GM23338 (cell line): Measurements from ENCODE around the gene C1orf52. TPM values are rescaled to one million over a fixed set of nuclear protein-coding genes. Genes with fewer than 3 reads are reported as not detected.

ENCODE experiments used
- ATAC-seq: fragments of 200-7000 bp; cut with Tn5 transposase; 3 replicates; pipeline ENCODE4 v1.9.1; 2020
- DNase-seq: peaks from one replicate; pipeline ENCODE4 v3.0.0-alpha.2; 2015; ENCODE audit warnings: low spot score
- H2AFZ ChIP-seq: fragments of 200-600 bp; sonication (generic); 2 replicates; pipeline ENCODE4 v1.8.0; 2016; ENCODE audit warnings: antibody characterized with exemption, mild to moderate bottlenecking, moderate library complexity
- H3F3A ChIP-seq: fragments of 200-600 bp; sonication (generic); replicated peaks from 2 replicates; pipeline ENCODE4 v1.8.0; 2017; ENCODE audit warnings: antibody characterized with exemption, mixed run types, low read depth
- H3K27ac ChIP-seq: fragments of 200-600 bp; sonication (generic); 2 replicates; pipeline ENCODE4 v1.6.1; 2016; ENCODE audit warnings: low read depth
- H3K27me3 ChIP-seq: fragments of 200-600 bp; sonication (generic); 2 replicates; pipeline ENCODE4 v1.8.0; 2016; ENCODE audit warnings: mild to moderate bottlenecking, mixed run types, moderate library complexity; ENCODE audit not compliant: insufficient read depth
- H3K36me3 ChIP-seq: fragments of 200-600 bp; sonication (generic); 2 replicates; pipeline ENCODE4 v1.8.0; 2016; ENCODE audit warnings: mild to moderate bottlenecking; ENCODE audit not compliant: insufficient read depth
- H3K4me1 ChIP-seq: fragments of 200-600 bp; sonication (generic); 2 replicates; pipeline ENCODE4 v1.8.0; 2016; ENCODE audit warnings: mild to moderate bottlenecking, moderate library complexity; ENCODE audit not compliant: insufficient read depth
- H3K4me2 ChIP-seq: fragments of 200-600 bp; sonication (generic); 2 replicates; pipeline ENCODE4 v1.7.1; 2017; ENCODE audit warnings: mixed run types
- H3K4me3 ChIP-seq: fragments of 200-600 bp; sonication (generic); 2 replicates; pipeline ENCODE4 v1.6.1; 2016; ENCODE audit warnings: mixed run types
- H3K79me2 ChIP-seq: fragments of 200-600 bp; sonication (generic); replicated peaks from 2 replicates; pipeline ENCODE4 v1.8.0; 2017; ENCODE audit warnings: mild to moderate bottlenecking; ENCODE audit not compliant: insufficient read depth
- H3K9me2 ChIP-seq: fragments of 200-600 bp; sonication (generic); 2 replicates; pipeline ENCODE4 v1.8.0; 2017; ENCODE audit not compliant: insufficient read depth
- H4K20me1 ChIP-seq: fragments of 200-600 bp; sonication (generic); replicated peaks from 2 replicates; pipeline ENCODE4 v1.8.0; 2017; ENCODE audit warnings: mild to moderate bottlenecking; ENCODE audit not compliant: insufficient read depth
- H3K27ac Mint-ChIP-seq: 2 replicates; pipeline ENCODE4 v1.8.0; 2020; ENCODE audit warnings: inconsistent platforms, mild to moderate bottlenecking, moderate library complexity, mixed read lengths
- H3K27me3 Mint-ChIP-seq: 3 replicates; pipeline ENCODE4 v1.8.0; 2022; ENCODE audit warnings: low read depth, mild to moderate bottlenecking, moderate library complexity, mixed read lengths, inconsistent platforms; ENCODE audit not compliant: insufficient read depth, poor library complexity
- H3K36me3 Mint-ChIP-seq: 3 replicates; pipeline ENCODE4 v1.8.0; 2021; ENCODE audit warnings: low read depth, mild to moderate bottlenecking, inconsistent platforms, moderate library complexity, mixed read lengths
- H3K4me1 Mint-ChIP-seq: 3 replicates; pipeline ENCODE4 v1.8.0; 2020; ENCODE audit warnings: mild to moderate bottlenecking, inconsistent platforms, mixed read lengths
- H3K4me3 Mint-ChIP-seq: 3 replicates; pipeline ENCODE4 v1.8.0; 2021; ENCODE audit warnings: moderate library complexity, mild to moderate bottlenecking, inconsistent platforms, mixed read lengths
- H3K9me3 Mint-ChIP-seq: 3 replicates; pipeline ENCODE4 v1.8.0; 2020; ENCODE audit warnings: moderate library complexity, mild to moderate bottlenecking, inconsistent platforms, mixed read lengths
- CREB1 ChIP-seq: fragments of 250-450 bp; sonication (Bioruptor Pico); IDR thresholded peaks from 2 replicates; pipeline ENCODE4 v1.5.0; 2020; ENCODE audit warnings: low read depth, mild to moderate bottlenecking, moderate library complexity
- EZH2 ChIP-seq: fragments of 200-600 bp; sonication (generic); IDR thresholded peaks from one replicate; pipeline ENCODE4 v1.8.0; 2017; ENCODE audit warnings: antibody characterized with exemption, mild to moderate bottlenecking, low read depth; ENCODE audit not compliant: unreplicated experiment
- JUNB ChIP-seq: IDR thresholded peaks from one replicate; pipeline ENCODE4 v1.6.1; 2016; ENCODE audit warnings: antibody characterized with exemption; ENCODE audit not compliant: unreplicated experiment
- STAT1 ChIP-seq: IDR thresholded peaks from one replicate; pipeline ENCODE4 v1.6.1; 2016; ENCODE audit warnings: antibody characterized with exemption; ENCODE audit not compliant: unreplicated experiment
- ZNF114 ChIP-seq: fragments of 250-450 bp; sonication (Bioruptor Pico); IDR thresholded peaks from 2 replicates; pipeline ENCODE4 v1.5.0; 2020; ENCODE audit warnings: mild to moderate bottlenecking, moderate library complexity
- ZNF331 ChIP-seq: fragments of 250-450 bp; sonication (Bioruptor Pico); IDR thresholded peaks from 2 replicates; pipeline ENCODE4 v1.5.0; 2020; ENCODE audit warnings: low read depth, mild to moderate bottlenecking, moderate library complexity
- polyA plus RNA-seq: library from polyadenylated mRNA; unstranded; fragments of >200 nt; fragmentation: Nextera tagmentation; extraction: Ambion mirVana; gene quantifications from 2 replicates; pipeline ENCODE4 v1.2.1, GENCODE V29; 2016
- total RNA-seq: library from RNA; depleted of rRNA; stranded (reverse); fragments of >200 nt; shearing (Covaris generic); gene quantifications from 2 replicates; pipeline ENCODE4 v1.2.3, GENCODE V29; 2014
- TF ChIP-seq, protein P1 (sequence below), 2 experiments: fragments of 200-600 bp in 1 of 2; sonication (generic) in 1 of 2; conservative IDR thresholded peaks; 2 replicates each; pipeline versions ENCODE4 v1.5.1 to v1.6.1; 2016 to 2017; ENCODE audit warnings: antibody characterized with exemption in 2 of 2, low read depth in 2 of 2, mild to moderate bottlenecking in 2 of 2, moderate library complexity in 1 of 2
- TF ChIP-seq, protein P2 (sequence below): fragments of 250-450 bp; sonication (Bioruptor Pico); IDR thresholded peaks from 2 replicates; pipeline ENCODE4 v1.5.0; 2020; ENCODE audit warnings: mild to moderate bottlenecking, moderate library complexity

C1orf52 gene
- total and polyA plus RNA-seq, 2 experiments from 2014 or later, result 35.6 to 102 TPM

DNA sequence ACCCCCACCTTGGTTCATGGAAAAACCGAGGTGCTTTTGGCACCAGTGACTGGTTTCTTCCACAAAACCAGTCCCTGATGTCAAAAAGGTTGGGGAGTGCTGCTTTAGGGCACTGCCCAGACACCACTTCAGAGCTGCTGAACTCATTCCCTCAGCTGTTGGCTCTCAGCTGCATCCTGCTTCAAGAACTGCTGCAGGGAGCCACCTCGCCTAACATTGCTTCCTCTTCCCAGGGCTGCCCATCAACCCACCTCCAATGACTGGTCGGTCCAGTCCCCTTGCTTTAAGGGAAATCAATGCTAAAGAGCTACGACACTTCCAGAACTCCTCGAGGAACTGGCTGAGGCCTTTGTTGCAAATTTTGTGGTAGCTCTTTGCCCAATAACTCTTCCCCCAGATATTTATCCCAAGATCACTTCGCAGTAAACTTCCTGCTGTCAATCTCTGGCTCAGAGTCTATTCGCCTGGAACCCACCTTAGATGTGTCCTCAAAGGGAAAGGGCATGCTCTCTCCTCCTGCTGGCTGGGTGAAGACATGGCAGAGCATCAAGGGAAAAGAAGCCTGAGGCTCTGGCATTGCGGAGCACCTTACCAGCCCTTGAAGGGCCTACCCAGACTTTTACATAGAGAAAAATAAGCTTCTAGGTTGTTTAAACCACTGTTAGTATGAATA lies 29.0 kb downstream of the C1orf52 start:
- no peak overlapping the region for H3K4me3 ChIP-seq
- TF ChIP-seq ZNF114 (CRISPR knock-in tag) (no peak), EZH2 (no peak), STAT1 (no peak), ZNF331 (CRISPR knock-in tag) (no peak), JUNB (no peak), CREB1 (CRISPR knock-in tag) (no peak)
- TF ChIP-seq, protein P1, sequence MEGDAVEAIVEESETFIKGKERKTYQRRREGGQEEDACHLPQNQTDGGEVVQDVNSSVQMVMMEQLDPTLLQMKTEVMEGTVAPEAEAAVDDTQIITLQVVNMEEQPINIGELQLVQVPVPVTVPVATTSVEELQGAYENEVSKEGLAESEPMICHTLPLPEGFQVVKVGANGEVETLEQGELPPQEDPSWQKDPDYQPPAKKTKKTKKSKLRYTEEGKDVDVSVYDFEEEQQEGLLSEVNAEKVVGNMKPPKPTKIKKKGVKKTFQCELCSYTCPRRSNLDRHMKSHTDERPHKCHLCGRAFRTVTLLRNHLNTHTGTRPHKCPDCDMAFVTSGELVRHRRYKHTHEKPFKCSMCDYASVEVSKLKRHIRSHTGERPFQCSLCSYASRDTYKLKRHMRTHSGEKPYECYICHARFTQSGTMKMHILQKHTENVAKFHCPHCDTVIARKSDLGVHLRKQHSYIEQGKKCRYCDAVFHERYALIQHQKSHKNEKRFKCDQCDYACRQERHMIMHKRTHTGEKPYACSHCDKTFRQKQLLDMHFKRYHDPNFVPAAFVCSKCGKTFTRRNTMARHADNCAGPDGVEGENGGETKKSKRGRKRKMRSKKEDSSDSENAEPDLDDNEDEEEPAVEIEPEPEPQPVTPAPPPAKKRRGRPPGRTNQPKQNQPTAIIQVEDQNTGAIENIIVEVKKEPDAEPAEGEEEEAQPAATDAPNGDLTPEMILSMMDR (conservative IDR thresholded peaks at IDR 0.05; ENCODE audit: low read depth in 2 of 2), result peak; percentile 58 to 62
- TF ChIP-seq, protein P2, sequence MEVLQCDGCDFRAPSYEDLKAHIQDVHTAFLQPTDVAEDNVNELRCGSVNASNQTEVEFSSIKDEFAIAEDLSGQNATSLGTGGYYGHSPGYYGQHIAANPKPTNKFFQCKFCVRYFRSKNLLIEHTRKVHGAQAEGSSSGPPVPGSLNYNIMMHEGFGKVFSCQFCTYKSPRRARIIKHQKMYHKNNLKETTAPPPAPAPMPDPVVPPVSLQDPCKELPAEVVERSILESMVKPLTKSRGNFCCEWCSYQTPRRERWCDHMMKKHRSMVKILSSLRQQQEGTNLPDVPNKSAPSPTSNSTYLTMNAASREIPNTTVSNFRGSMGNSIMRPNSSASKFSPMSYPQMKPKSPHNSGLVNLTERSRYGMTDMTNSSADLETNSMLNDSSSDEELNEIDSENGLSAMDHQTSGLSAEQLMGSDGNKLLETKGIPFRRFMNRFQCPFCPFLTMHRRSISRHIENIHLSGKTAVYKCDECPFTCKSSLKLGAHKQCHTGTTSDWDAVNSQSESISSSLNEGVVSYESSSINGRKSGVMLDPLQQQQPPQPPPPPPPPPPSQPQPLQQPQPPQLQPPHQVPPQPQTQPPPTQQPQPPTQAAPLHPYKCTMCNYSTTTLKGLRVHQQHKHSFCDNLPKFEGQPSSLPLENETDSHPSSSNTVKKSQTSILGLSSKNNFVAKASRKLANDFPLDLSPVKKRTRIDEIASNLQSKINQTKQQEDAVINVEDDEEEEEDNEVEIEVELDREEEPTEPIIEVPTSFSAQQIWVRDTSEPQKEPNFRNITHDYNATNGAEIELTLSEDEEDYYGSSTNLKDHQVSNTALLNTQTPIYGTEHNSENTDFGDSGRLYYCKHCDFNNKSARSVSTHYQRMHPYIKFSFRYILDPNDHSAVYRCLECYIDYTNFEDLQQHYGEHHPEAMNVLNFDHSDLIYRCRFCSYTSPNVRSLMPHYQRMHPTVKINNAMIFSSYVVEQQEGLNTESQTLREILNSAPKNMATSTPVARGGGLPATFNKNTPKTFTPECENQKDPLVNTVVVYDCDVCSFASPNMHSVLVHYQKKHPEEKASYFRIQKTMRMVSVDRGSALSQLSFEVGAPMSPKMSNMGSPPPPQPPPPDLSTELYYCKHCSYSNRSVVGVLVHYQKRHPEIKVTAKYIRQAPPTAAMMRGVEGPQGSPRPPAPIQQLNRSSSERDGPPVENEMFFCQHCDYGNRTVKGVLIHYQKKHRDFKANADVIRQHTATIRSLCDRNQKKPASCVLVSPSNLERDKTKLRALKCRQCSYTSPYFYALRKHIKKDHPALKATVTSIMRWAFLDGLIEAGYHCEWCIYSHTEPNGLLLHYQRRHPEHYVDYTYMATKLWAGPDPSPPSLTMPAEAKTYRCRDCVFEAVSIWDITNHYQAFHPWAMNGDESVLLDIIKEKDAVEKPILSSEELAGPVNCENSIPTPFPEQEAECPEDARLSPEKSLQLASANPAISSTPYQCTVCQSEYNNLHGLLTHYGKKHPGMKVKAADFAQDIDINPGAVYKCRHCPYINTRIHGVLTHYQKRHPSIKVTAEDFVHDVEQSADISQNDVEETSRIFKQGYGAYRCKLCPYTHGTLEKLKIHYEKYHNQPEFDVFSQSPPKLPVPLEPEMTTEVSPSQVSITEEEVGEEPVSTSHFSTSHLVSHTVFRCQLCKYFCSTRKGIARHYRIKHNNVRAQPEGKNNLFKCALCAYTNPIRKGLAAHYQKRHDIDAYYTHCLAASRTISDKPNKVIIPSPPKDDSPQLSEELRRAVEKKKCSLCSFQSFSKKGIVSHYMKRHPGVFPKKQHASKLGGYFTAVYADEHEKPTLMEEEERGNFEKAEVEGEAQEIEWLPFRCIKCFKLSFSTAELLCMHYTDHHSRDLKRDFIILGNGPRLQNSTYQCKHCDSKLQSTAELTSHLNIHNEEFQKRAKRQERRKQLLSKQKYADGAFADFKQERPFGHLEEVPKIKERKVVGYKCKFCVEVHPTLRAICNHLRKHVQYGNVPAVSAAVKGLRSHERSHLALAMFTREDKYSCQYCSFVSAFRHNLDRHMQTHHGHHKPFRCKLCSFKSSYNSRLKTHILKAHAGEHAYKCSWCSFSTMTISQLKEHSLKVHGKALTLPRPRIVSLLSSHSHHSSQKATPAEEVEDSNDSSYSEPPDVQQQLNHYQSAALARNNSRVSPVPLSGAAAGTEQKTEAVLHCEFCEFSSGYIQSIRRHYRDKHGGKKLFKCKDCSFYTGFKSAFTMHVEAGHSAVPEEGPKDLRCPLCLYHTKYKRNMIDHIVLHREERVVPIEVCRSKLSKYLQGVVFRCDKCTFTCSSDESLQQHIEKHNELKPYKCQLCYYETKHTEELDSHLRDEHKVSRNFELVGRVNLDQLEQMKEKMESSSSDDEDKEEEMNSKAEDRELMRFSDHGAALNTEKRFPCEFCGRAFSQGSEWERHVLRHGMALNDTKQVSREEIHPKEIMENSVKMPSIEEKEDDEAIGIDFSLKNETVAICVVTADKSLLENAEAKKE (CRISPR knock-in tag), result peak; percentile 85
- H3F3A ChIP-seq, result no peaks in the 10 kb centered on the region
- no peaks in the 10 kb centered on the region for H3K9me2 ChIP-seq
- peak; percentile 60 for DNase-seq
- no peaks in the 10 kb centered on the region for H3K9me3 Mint-ChIP-seq
- H3K36me3 Mint-ChIP-seq, result no peaks in the 10 kb centered on the region
- peak; percentile 92 for ATAC-seq
- H3K4me1 Mint-ChIP-seq, result peaks cover 15% of the 10 kb centered on the region
- H2AFZ ChIP-seq, result 0 out of 2 replicates have a peak overlapping the region, but pooled peaks have one; percentile 72
- no peak overlapping the region for H3K4me3 Mint-ChIP-seq
- no peaks in the 10 kb centered on the region for H4K20me1 ChIP-seq
- no peaks in the 10 kb centered on the region for H3K36me3 ChIP-seq
- H3K79me2 ChIP-seq, result no peaks in the 10 kb centered on the region
- H3K4me2 ChIP-seq, result no peak overlapping the region
- H3K27ac Mint-ChIP-seq, result no peak overlapping the region
- H3K27me3 ChIP-seq, result no peaks in the 10 kb centered on the region
- H3K4me1 ChIP-seq, result peaks cover 12% of the 10 kb centered on the region
- H3K27ac ChIP-seq, result no peak overlapping the region
- peaks cover 4% of the 10 kb centered on the region for H3K27me3 Mint-ChIP-seq
